RWPE2 (cell line): ENCODE data around the gene NSD2.

ENCODE experiments used
- ATAC-seq: fragments of 200-7000 bp; cut with Tn5 transposase; 3 replicates; pipeline ENCODE4 v1.9.1; 2021; ENCODE audit warnings: low read depth
- DNase-seq: peaks from one replicate; pipeline ENCODE4 v3.0.0-alpha.2; 2020; ENCODE audit warnings: low spot score
- H3K27ac ChIP-seq: fragments of 450-650 bp; 2 replicates; pipeline ENCODE4 v1.5.1; 2017; ENCODE audit warnings: mild to moderate bottlenecking; ENCODE audit not compliant: poor library complexity, severe bottlenecking
- H3K27me3 ChIP-seq: fragments of 250-450 bp; sonication (Bioruptor Pico); 2 replicates; pipeline ENCODE4 v1.5.1; 2021; ENCODE audit warnings: mild to moderate bottlenecking, moderate library complexity; ENCODE audit not compliant: insufficient read depth, poor library complexity, severe bottlenecking
- H3K36me3 ChIP-seq: fragments of 250-450 bp; sonication (Bioruptor Pico); 2 replicates; pipeline ENCODE4 v1.5.1; 2020; ENCODE audit warnings: low read depth, mild to moderate bottlenecking, moderate library complexity
- H3K4me1 ChIP-seq: fragments of 250-450 bp; sonication (Bioruptor Pico); 2 replicates; pipeline ENCODE4 v1.5.1; 2021; ENCODE audit warnings: mild to moderate bottlenecking, moderate library complexity; ENCODE audit not compliant: insufficient read depth, poor library complexity, severe bottlenecking
- H3K4me3 ChIP-seq: fragments of 250-450 bp; sonication (Bioruptor Pico); 2 replicates; pipeline ENCODE4 v1.5.1; 2021; ENCODE audit warnings: mild to moderate bottlenecking, moderate library complexity; ENCODE audit not compliant: severe bottlenecking
- H3K9me3 ChIP-seq: fragments of 250-450 bp; sonication (Bioruptor Pico); 2 replicates; pipeline ENCODE4 v1.5.1; 2021; ENCODE audit warnings: mild to moderate bottlenecking, moderate library complexity; ENCODE audit not compliant: severe bottlenecking
- CTCF ChIP-seq: fragments of 450-650 bp; IDR thresholded peaks from one replicate; pipeline ENCODE4 v1.5.1; 2017; ENCODE audit warnings: mild to moderate bottlenecking, moderate library complexity; ENCODE audit not compliant: poor library complexity, severe bottlenecking

Gene NSD2

GRCh38 chr4:1870578-1871443, at the start of gene NSD2:
NSD2 (plus strand) TSS chr4:1871393; CDS start chr4:1900655, 29,262 bp downstream.
- Histone ChIP-seq H3K4me1 (peaks cover 20% of the 10 kb centered on the region), H3K9me3 (no peaks in the 10 kb centered on the region), H3K4me3 (peak within 1 kb of the TSS; percentile 91), H3K36me3 (peaks cover 10% of the 10 kb centered on the region), H3K27ac (peak within 1 kb of the TSS; percentile 92), H3K27me3 (no peaks in the 10 kb centered on the region)
- DNase-seq (peak; percentile 84), ATAC-seq (peak; percentile 48)
- TF ChIP-seq CTCF = no peak

GRCh38 chr4:1821679-1822567, 49.3 kb upstream of the NSD2 start:
- TF ChIP-seq CTCF = no peak
- Histone ChIP-seq H3K9me3 (no peaks in the 10 kb centered on the region), H3K4me3 (no peak overlapping the region), H3K27ac (no peak overlapping the region), H3K36me3 (peaks cover 88% of the 10 kb centered on the region), H3K4me1 (no peaks in the 10 kb centered on the region), H3K27me3 (no peaks in the 10 kb centered on the region)
- ATAC-seq (no peak), DNase-seq (no peak)

- TF ChIP-seq CTCF = no peak
- Histone ChIP-seq H3K27ac (no peak overlapping the region), H3K4me3 (no peak overlapping the region), H3K27me3 (no peaks in the 10 kb centered on the region), H3K4me1 (no peaks in the 10 kb centered on the region), H3K36me3 (peaks cover 80% of the 10 kb centered on the region), H3K9me3 (no peaks in the 10 kb centered on the region)
- ATAC-seq = no peak
- no peak for DNase-seq
These were observed 48.3 kb upstream of the NSD2 start for GRCh38 chr4:1822568-1823544.

- Histone ChIP-seq H3K27me3 (no peaks in the 10 kb centered on the region), H3K9me3 (no peaks in the 10 kb centered on the region), H3K4me3 (no peak overlapping the region), H3K4me1 (no peaks in the 10 kb centered on the region), H3K36me3 (peaks cover 73% of the 10 kb centered on the region), H3K27ac (no peak overlapping the region)
- no peak for DNase-seq
- ATAC-seq = no peak
- TF ChIP-seq CTCF = no peak
These were observed 47.7 kb upstream of the NSD2 start for GRCh38 chr4:1823545-1823932.
